CD14-positive monocyte (primary cell): Measurements from ENCODE around the gene CELA3B. TPM values are rescaled to one million over a fixed set of nuclear protein-coding genes. Genes with fewer than 3 reads are reported as not detected.
"Not testable (repeated sequence)": the region's sequence is repeated elsewhere in the genome, so short reads cannot be mapped to it uniquely, and the experiment has no call there.

Source experiments
- DNase-seq, 3 donors: peaks; one replicate each; pipeline ENCODE4 v3.0.0-alpha.2; 2011 to 2022
- H2AFZ ChIP-seq: 2 replicates; pipeline ENCODE4 v1.6.0; 2012; ENCODE audit warnings: mild to moderate bottlenecking, low read depth, low read length, inconsistent platforms; ENCODE audit not compliant: insufficient read depth, poor library complexity, severe bottlenecking
- H3K27ac ChIP-seq, 2 donors: 1 replicate in 1 of 2; 2 replicates in 1 of 2; pipeline ENCODE4 v1.5.1; 2012 to 2013; ENCODE audit warnings: low read length in 2 of 2, control low read depth in 1 of 2, inconsistent platforms in 1 of 2, low read depth in 1 of 2, mild to moderate bottlenecking in 1 of 2
- H3K27me3 ChIP-seq, 2 donors: one replicate each; pipeline versions ENCODE4 v1.6.0 to v1.6.1; 2011 to 2013; ENCODE audit warnings: low read length in 2 of 2; ENCODE audit not compliant: control insufficient read depth in 2 of 2, insufficient read depth in 2 of 2
- H3K36me3 ChIP-seq, 2 donors: replicated peaks in 1 of 2; 1 replicate in 1 of 2; 2 replicates in 1 of 2; pipeline versions ENCODE4 v1.5.1 to v1.6.1; 2012 to 2013; ENCODE audit warnings: low read length in 2 of 2, control low read depth in 1 of 2, inconsistent platforms in 1 of 2, mild to moderate bottlenecking in 1 of 2; ENCODE audit not compliant: insufficient read depth in 2 of 2, control insufficient read depth in 1 of 2
- H3K4me1 ChIP-seq, 2 donors: 1 replicate in 1 of 2; 2 replicates in 1 of 2; pipeline versions ENCODE4 v1.5.1 to v1.6.1; 2012 to 2013; ENCODE audit warnings: low read length in 2 of 2, control low read depth in 1 of 2, inconsistent platforms in 1 of 2, mild to moderate bottlenecking in 1 of 2, moderate library complexity in 1 of 2; ENCODE audit not compliant: insufficient read depth in 2 of 2, control insufficient read depth in 1 of 2
- H3K4me2 ChIP-seq: replicated peaks from 2 replicates; pipeline ENCODE3; 2012; ENCODE audit warnings: low read length, moderate library complexity, mild to moderate bottlenecking; ENCODE audit not compliant: poor library complexity, severe bottlenecking; ENCODE audit errors: extremely low read depth
- H3K4me3 ChIP-seq, 3 experiments: fragments of 200-600 bp in 1 of 3; sonication (generic) in 1 of 3; replicated peaks in 1 of 3; 1 replicate in 2 of 3; 2 replicates in 1 of 3; pipeline ENCODE4 v1.5.1; 2011 to 2013; ENCODE audit warnings: low read length in 3 of 3, mild to moderate bottlenecking in 3 of 3, control low read depth in 2 of 3, low read depth in 2 of 3, inconsistent platforms in 1 of 3, moderate library complexity in 1 of 3
- H3K79me2 ChIP-seq: 2 replicates; pipeline ENCODE4 v1.6.0; 2012; ENCODE audit warnings: mild to moderate bottlenecking, control low read depth, inconsistent platforms, low read length, moderate library complexity; ENCODE audit not compliant: insufficient read depth
- H3K9ac ChIP-seq: 2 replicates; pipeline ENCODE4 v1.6.0; 2017; ENCODE audit warnings: low read length, mild to moderate bottlenecking; ENCODE audit not compliant: insufficient read depth, poor library complexity, severe bottlenecking
- H3K9me3 ChIP-seq, 2 donors: replicated peaks in 1 of 2; 1 replicate in 1 of 2; 2 replicates in 1 of 2; pipeline versions ENCODE4 v1.5.1 to v1.6.1; 2012 to 2013; ENCODE audit warnings: low read length in 2 of 2, control low read depth in 1 of 2; ENCODE audit not compliant: control insufficient read depth in 1 of 2, insufficient read depth in 1 of 2
- H4K20me1 ChIP-seq: 2 replicates; pipeline ENCODE4 v1.6.0; 2012; ENCODE audit warnings: mild to moderate bottlenecking, low read length, control low read depth, moderate library complexity; ENCODE audit not compliant: insufficient read depth
- H3K27ac Mint-ChIP-seq, 7 donors: one replicate each; pipeline ENCODE4 v1.8.0; 2020; ENCODE audit warnings: mild to moderate bottlenecking in 7 of 7, mixed read lengths in 7 of 7, moderate library complexity in 6 of 7, inconsistent platforms in 2 of 7
- H3K27me3 Mint-ChIP-seq, 3 donors: one replicate each; pipeline ENCODE4 v1.8.0; 2021 to 2022; ENCODE audit warnings: low read depth in 3 of 3, mild to moderate bottlenecking in 3 of 3, mixed read lengths in 3 of 3, moderate library complexity in 3 of 3, inconsistent platforms in 1 of 3
- H3K36me3 Mint-ChIP-seq, 2 donors: one replicate each; pipeline ENCODE4 v1.8.0; 2020; ENCODE audit warnings: mixed read lengths in 2 of 2, inconsistent platforms in 1 of 2, mild to moderate bottlenecking in 1 of 2
- H3K4me1 Mint-ChIP-seq: one replicate; pipeline ENCODE4 v1.8.0; 2020; ENCODE audit warnings: mild to moderate bottlenecking, mixed read lengths
- H3K4me3 Mint-ChIP-seq, 2 donors: one replicate each; pipeline ENCODE4 v1.8.0; 2020; ENCODE audit warnings: mild to moderate bottlenecking in 2 of 2, mixed read lengths in 2 of 2, moderate library complexity in 1 of 2
- H3K9me3 Mint-ChIP-seq, 7 donors: one replicate each; pipeline ENCODE4 v1.8.0; 2020 to 2022; ENCODE audit warnings: mixed read lengths in 7 of 7, mild to moderate bottlenecking in 6 of 7, moderate library complexity in 6 of 7, inconsistent platforms in 2 of 7
- CTCF ChIP-seq: fragments of 200-600 bp; IDR thresholded peaks from one replicate; pipeline ENCODE4 v1.8.0; 2022; ENCODE audit warnings: antibody characterized with exemption, mild to moderate bottlenecking
- WGBS: methylation state at CpG from one replicate; pipeline ENCODE4 v1.1.5; 2013; ENCODE audit warnings: missing lambda C conversion rate; ENCODE audit not compliant: insufficient coverage; 5-methylcytosine and 5-hydroxymethylcytosine counted together
- intact Hi-C, 2 donors: fragments of 100-400 bp; cut with micrococcal nuclease; formaldehyde crosslinking; loops; one replicate each; pipeline versions ENCODE4 v1.15.0 to v1.15.1; 2023
- polyA plus RNA-seq, 3 donors: library from polyadenylated mRNA; depleted of rRNA in 1 of 3; unstranded in 2 of 3; stranded (reverse) in 1 of 3; fragments of 300-500 nt in 2 of 3; fragments of >200 nt in 1 of 3; fragmentation: Illumina TruSeq in 2 of 3; gene quantifications; 1 replicate in 2 of 3; 2 replicates in 1 of 3; pipeline ENCODE4 v1.2.3, GENCODE V29; 2012 to 2021

Gene CELA3B
- polyA plus RNA-seq, 3 donors: not detected

- H3K9me3 ChIP-seq: no peaks in the 10 kb centered on the region
- intact Hi-C loops: loop anchor here in 1 of 2 donors (10.0 kb wide), 1 partner anchor 262 kb away; no protein-coding TSS in a partner anchor
- no peak for DNase-seq
- Mint-ChIP-seq H3K27ac (no peak overlapping the region), H3K27me3 (peaks cover 0 to 4% (median 3%) of the 10 kb centered on the region in 3 donors), H3K4me1 (peaks cover 4% of the 10 kb centered on the region), H3K4me3 (no peak overlapping the region), H3K9me3 (peaks cover 0 to 2% (median 0%) of the 10 kb centered on the region in 7 donors), H3K36me3 (no peaks in the 10 kb centered on the region)
- 88% methylated on average over 13 of the region's 15 CpGs for WGBS
- H2AFZ ChIP-seq: no peak overlapping the region
- H3K4me1 ChIP-seq: no peaks in the 10 kb centered on the region
- no peaks in the 10 kb centered on the region for H4K20me1 ChIP-seq
- TF ChIP-seq CTCF: no peak
- H3K27ac ChIP-seq: no peak overlapping the region
- no peak overlapping the region for H3K9ac ChIP-seq
- no peak overlapping the region for H3K4me3 ChIP-seq
- H3K79me2 ChIP-seq: no peaks in the 10 kb centered on the region
- H3K27me3 ChIP-seq: no peaks in the 10 kb centered on the region
- H3K4me2 ChIP-seq: no peak overlapping the region
- H3K36me3 ChIP-seq: no peaks in the 10 kb centered on the region
Measured at GRCh38 chr1:21966247-21967000, 10.4 kb upstream of the CELA3B start.

GRCh38 chr1:21967216-21967615 is 9.6 kb upstream of the CELA3B start:
- not testable (repeated sequence) for H3K9me3 Mint-ChIP-seq, H3K27ac Mint-ChIP-seq, H3K27me3 ChIP-seq, H2AFZ ChIP-seq, H3K4me3 ChIP-seq, H3K4me1 ChIP-seq, H3K9me3 ChIP-seq, H3K4me1 Mint-ChIP-seq, H3K27me3 Mint-ChIP-seq, H3K36me3 ChIP-seq, H4K20me1 ChIP-seq, H3K4me2 ChIP-seq, H3K36me3 Mint-ChIP-seq, H3K79me2 ChIP-seq, DNase-seq, H3K4me3 Mint-ChIP-seq, H3K9ac ChIP-seq, H3K27ac ChIP-seq
- WGBS: 100% methylated on average over 4 of the region's 6 CpGs
- intact Hi-C loops: loop anchor here in 1 of 2 donors (10.0 kb wide), 1 partner anchor 262 kb away; no protein-coding TSS in a partner anchor

DNA sequence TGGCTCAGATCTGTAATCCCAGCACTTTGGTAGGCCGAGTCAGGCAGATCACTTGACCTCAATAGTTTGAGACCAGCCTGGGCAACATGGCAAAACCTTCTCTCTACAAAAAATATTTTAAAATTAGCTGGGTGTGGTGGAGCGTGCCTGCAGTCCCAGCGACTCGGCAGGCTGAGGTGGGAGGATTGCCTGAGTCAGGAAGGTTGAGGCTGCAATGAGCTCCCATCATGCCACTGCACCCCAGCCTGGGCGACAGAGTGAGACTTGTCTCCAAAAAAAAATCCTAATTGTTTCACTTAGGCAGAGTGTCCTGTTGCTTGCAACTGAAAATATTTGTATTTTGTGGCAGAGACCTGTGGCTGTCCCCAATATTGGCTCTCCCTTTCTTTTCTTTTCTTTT is 7.8 kb upstream of the CELA3B start:
- H3K4me1 Mint-ChIP-seq, H3K27ac ChIP-seq, H3K79me2 ChIP-seq, H3K9ac ChIP-seq, H3K9me3 ChIP-seq, H2AFZ ChIP-seq, H3K36me3 ChIP-seq, H3K9me3 Mint-ChIP-seq, DNase-seq, H3K4me1 ChIP-seq, H3K27me3 ChIP-seq, H3K27me3 Mint-ChIP-seq, H4K20me1 ChIP-seq, H3K36me3 Mint-ChIP-seq, H3K4me3 ChIP-seq, H3K4me2 ChIP-seq, H3K4me3 Mint-ChIP-seq: not testable (repeated sequence)
- intact Hi-C loops: loop anchor here in 1 of 2 donors (10.0 kb wide), 1 partner anchor 264 kb away; no protein-coding TSS in a partner anchor
- WGBS: no CpG with 5 or more reads among the region's 5 CpGs
- H3K27ac Mint-ChIP-seq: peak overlapping the region in 1 of 7 donors; percentile 22

GRCh38 chr1:21970523-21970922 is 6.3 kb upstream of the CELA3B start:
- H3K27ac Mint-ChIP-seq: peak overlapping the region in 1 of 7 donors; percentile 63

More at GRCh38 chr1:21970523-21970922, 6.3 kb upstream of the CELA3B start:
- H3K79me2 ChIP-seq, H3K27me3 Mint-ChIP-seq, H3K9ac ChIP-seq, H3K9me3 ChIP-seq, H3K4me1 ChIP-seq, H3K4me3 Mint-ChIP-seq, H4K20me1 ChIP-seq, H3K4me3 ChIP-seq, H3K9me3 Mint-ChIP-seq, H2AFZ ChIP-seq, DNase-seq, H3K36me3 Mint-ChIP-seq, H3K4me1 Mint-ChIP-seq, H3K36me3 ChIP-seq, H3K27me3 ChIP-seq, H3K27ac ChIP-seq, intact Hi-C loops, H3K4me2 ChIP-seq: not testable (repeated sequence)
- WGBS: 80% methylated on average over 1 of the region's 4 CpGs
